ENCODE data around the gene HDAC4.

Gene HDAC4

GRCh38 chr2:239233576-239233975, 167.2 kb downstream of the HDAC4 start:
- in situ Hi-C loops (cut with HindIII; ENCODE audit: low pct_ligation_motif_present, low pct_unique_long_range_greater_than_20kb, low sequenced_read_pairs): no loop called here
- no peak for DNase-seq

- DNase-seq: no peak
- in situ Hi-C loops (cut with HindIII; ENCODE audit: low pct_ligation_motif_present, low pct_unique_long_range_greater_than_20kb, low sequenced_read_pairs): no loop called here
Observed at GRCh38 chr2:239232195-239232578, 168.6 kb downstream of the HDAC4 start.

- no peak for DNase-seq
- in situ Hi-C loops (cut with HindIII; ENCODE audit: low pct_ligation_motif_present, low pct_unique_long_range_greater_than_20kb, low sequenced_read_pairs): no loop called here
Observed at GRCh38 chr2:239231231-239232194, 169.3 kb downstream of the HDAC4 start.

- no peak for DNase-seq
- in situ Hi-C loops (cut with HindIII; ENCODE audit: low pct_ligation_motif_present, low pct_unique_long_range_greater_than_20kb, low sequenced_read_pairs): no loop called here
Observed at GRCh38 chr2:239230318-239231052, 170.3 kb downstream of the HDAC4 start.

- no peak for DNase-seq
- in situ Hi-C loops (cut with HindIII; ENCODE audit: low pct_ligation_motif_present, low pct_unique_long_range_greater_than_20kb, low sequenced_read_pairs): no loop called here
Observed at GRCh38 chr2:239229545-239230279, 171.1 kb downstream of the HDAC4 start.

GRCh38 chr2:239227661-239228371, 173.0 kb downstream of the HDAC4 start:
- in situ Hi-C loops (cut with HindIII; ENCODE audit: low pct_ligation_motif_present, low pct_unique_long_range_greater_than_20kb, low sequenced_read_pairs): no loop called here
- DNase-seq: no peak

- in situ Hi-C loops (cut with HindIII; ENCODE audit: low pct_ligation_motif_present, low pct_unique_long_range_greater_than_20kb, low sequenced_read_pairs): no loop called here
- no peak for DNase-seq
Observed at GRCh38 chr2:239226677-239227581, 173.9 kb downstream of the HDAC4 start.

GRCh38 chr2:239225871-239226561, 174.8 kb downstream of the HDAC4 start:
- in situ Hi-C loops (cut with HindIII; ENCODE audit: low pct_ligation_motif_present, low pct_unique_long_range_greater_than_20kb, low sequenced_read_pairs): no loop called here
- no peak for DNase-seq

GRCh38 chr2:239225371-239225851, 175.4 kb downstream of the HDAC4 start:
- no peak for DNase-seq

GRCh38 chr2:239224955-239225354, 175.9 kb downstream of the HDAC4 start:
- no peak for DNase-seq
- in situ Hi-C loops (cut with HindIII; ENCODE audit: low pct_ligation_motif_present, low pct_unique_long_range_greater_than_20kb, low sequenced_read_pairs): no loop called here

More at GRCh38 chr2:239225371-239225851, 175.4 kb downstream of the HDAC4 start:
- in situ Hi-C loops (cut with HindIII; ENCODE audit: low pct_ligation_motif_present, low pct_unique_long_range_greater_than_20kb, low sequenced_read_pairs): no loop called here

GRCh38 chr2:239224199-239224570, 176.6 kb downstream of the HDAC4 start:
- no peak for DNase-seq
- in situ Hi-C loops (cut with HindIII; ENCODE audit: low pct_ligation_motif_present, low pct_unique_long_range_greater_than_20kb, low sequenced_read_pairs): no loop called here

GRCh38 chr2:239223310-239224198, 177.3 kb downstream of the HDAC4 start:
- in situ Hi-C loops (cut with HindIII; ENCODE audit: low pct_ligation_motif_present, low pct_unique_long_range_greater_than_20kb, low sequenced_read_pairs): no loop called here
- DNase-seq: no peak

- DNase-seq: no peak
- in situ Hi-C loops (cut with HindIII; ENCODE audit: low pct_ligation_motif_present, low pct_unique_long_range_greater_than_20kb, low sequenced_read_pairs): no loop called here
Observed at GRCh38 chr2:239222706-239223309, 178.0 kb downstream of the HDAC4 start.

GRCh38 chr2:239222312-239222660, 178.5 kb downstream of the HDAC4 start:
- in situ Hi-C loops (cut with HindIII; ENCODE audit: low pct_ligation_motif_present, low pct_unique_long_range_greater_than_20kb, low sequenced_read_pairs): no loop called here
- no peak for DNase-seq

- no peak for DNase-seq
- in situ Hi-C loops (cut with HindIII; ENCODE audit: low pct_ligation_motif_present, low pct_unique_long_range_greater_than_20kb, low sequenced_read_pairs): no loop called here
Observed at GRCh38 chr2:239220981-239221396, 179.8 kb downstream of the HDAC4 start.

- no peak for DNase-seq
- in situ Hi-C loops (cut with HindIII; ENCODE audit: low pct_ligation_motif_present, low pct_unique_long_range_greater_than_20kb, low sequenced_read_pairs): no loop called here
Observed at GRCh38 chr2:239220341-239220740, 180.5 kb downstream of the HDAC4 start.
